DMS153 (cell line): ENCODE results near the gene GALNT17.

ENCODE experiments used
- DNase-seq: peaks from one replicate; lab custom pipeline; 2025; lab: John Stamatoyannopoulos, UW

GALNT17 gene

DNA sequence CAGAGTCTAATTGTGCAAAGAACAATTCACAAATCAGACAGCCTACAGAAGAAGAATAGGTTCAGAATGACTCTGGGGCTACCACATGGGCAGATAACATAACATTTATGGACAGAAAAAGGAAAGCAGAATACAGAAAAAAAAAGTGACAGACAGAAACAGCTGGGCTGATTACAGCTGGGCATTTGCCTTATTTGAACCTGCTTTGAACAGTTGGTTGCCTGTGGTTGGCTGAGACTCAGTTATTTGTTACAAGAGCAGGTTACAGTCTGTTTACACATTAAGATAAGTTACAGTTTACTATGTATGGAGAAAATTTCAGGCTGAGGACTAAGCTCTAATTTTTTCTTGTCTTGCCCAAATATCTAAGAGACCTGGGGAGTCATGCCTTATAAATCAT, 327.2 kb downstream of the GALNT17 start:
- no peak for DNase-seq

DNA sequence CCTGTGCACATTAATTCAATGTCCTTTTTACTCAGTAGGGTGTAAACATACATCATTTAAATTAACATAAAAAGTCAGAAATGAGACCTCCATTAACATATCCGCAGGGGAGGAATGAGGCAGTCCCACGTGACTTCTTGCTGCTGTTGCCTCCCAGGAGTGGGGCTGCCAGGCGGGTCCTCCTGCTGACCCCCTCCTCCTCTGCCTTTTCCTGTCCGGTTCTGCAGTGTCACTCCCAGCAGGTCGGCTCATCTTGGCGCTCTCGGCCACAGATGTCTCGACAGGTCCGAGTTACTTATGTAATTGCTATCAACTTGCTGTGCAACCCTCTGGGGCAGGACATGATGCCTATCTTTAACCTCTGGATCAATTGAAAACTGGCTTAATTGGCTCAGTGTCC, 329.6 kb downstream of the GALNT17 start:
- DNase-seq = no peak

DNA sequence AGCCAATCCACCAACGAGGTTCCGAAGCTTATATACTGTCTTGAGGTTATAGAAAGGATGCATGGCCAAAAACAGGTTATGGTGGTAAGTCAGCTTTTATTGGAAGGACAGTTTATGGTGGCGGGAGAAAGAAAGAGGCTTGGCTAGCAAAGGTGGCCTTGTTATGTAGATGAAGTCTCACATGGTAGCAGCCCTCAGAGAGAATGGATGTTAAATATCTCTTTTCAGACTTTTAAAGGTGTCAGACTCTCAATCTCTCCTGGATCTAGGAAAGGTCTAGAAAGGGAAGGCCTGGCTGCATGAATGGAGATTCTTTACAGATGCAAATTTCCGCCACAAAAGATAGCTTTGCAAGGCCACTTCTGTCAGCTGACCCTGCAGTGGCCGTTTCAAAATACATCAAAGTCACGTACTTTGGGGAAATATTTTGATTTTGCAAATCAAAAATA, 333.8 kb downstream of the GALNT17 start:
- DNase-seq = no peak

DNA sequence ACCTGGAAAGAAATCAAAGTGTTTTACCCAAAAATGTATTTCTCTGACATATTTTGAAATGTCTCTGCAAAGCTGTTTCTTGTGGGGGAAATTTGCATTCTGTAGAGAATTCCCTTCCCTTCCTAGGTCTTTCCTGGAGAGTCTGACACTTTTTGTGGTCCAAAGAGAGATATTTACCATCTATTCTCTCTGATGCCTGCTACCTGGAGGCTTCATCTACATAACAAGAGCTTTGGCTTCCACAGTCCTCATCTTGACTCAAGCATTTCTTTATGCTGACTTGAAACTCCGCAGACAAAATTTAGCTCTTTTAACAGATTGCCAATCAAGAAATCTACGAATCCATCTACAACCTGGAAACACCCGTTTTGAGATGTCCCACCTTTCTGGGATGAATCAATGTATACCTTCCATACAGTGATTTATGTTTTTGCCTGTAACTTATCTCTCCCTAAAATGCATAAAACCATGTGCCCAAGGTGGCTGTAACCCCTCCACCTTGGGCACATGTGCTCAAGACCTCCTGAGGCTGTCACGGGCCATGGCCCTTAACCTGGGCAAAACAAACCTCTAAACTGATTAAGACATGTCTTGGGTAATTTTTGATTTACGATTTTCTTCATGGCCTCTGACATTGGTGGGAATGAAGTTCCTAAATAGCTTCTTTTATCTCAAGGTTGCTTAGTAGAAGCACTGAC, 334.7 kb downstream of the GALNT17 start:
- no peak for DNase-seq

DNA sequence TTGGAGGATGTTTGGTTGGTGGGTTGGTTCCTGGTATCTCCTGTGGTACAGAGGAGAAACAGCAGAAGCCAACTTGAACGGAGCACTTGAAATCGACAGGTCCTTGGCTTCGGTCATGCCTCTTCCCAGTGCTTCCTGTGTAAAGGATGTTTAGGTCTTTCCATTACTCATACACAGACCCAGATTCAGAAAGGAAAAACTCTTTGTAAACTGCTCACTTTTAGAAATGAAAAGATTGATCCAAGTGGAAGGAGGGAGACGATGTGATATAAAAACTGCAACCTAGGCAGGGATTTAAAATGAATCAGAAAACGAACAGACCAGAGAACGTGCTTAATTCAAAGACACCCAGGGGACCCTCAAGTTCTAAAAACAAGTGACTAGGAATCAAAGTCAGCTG, 338.4 kb downstream of the GALNT17 start:
- no peak for DNase-seq

DNA sequence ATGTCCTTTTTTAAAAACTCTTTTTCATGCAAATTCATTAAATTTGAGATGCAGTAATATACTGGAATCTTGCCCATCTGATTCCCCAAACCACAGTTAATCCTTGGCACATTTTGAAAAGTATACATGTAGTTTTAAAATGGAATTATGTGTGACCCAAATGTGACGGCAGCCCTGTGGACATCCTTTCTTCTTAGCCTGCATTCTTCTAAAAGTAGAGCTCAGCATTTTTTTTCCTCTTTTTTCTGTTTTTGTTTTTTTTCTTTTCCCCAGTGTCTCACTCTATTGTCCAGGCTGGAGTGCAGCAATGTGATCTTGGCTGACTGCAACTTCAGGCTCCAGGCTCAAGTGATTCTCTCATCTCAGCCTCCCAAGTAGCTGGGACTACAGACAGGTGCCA, 338.9 kb downstream of the GALNT17 start:
- DNase-seq = no peak

DNA sequence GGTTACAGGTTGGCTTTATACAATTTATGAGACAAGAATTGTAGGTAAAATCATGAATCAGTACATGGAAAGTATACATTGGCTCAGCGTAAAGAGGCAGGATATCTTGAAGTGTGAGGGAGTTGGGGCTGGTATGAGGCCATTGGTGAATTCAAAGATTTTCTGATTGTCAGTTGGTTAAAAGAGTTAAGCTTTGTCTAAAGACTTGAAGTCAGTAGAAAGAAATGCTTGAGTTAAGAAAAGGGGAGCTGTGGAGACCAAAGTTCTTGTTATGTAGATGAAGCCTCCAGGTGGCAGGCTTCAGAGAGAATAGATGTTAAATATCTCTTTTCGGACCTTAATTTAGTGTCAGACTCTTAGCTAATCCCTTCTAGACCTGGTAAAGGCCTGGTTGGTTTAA, 341.0 kb downstream of the GALNT17 start:
- DNase-seq = no peak

DNA sequence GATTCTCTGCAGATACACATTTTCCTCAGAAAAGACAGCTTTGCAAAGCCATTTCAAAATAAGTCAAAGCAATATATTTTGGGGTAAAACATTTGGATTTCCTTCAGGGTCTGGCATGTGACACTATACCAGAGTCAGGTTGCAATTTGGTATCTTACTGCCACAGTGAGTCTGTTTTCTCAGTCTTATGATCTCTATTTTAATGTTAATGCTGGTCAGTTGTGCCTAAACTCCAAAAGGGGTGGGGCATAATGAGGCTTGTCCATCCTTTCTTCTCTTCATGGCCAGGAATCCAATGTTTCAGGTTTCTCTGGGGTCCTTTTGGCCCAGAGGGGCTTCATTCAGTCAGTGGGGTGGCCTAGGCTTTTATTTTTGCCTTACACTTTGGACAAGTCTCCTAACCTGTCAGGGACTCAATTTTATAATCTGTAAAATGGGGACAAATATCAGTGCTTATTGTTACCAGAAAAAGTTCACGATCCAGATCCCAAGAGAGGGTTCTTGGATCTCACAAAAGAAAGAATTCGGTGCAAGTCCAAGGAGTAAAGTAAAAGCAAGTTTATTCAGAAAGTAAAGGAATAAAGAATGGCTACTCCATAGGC, 341.5 kb downstream of the GALNT17 start:
- no peak for DNase-seq

DNA sequence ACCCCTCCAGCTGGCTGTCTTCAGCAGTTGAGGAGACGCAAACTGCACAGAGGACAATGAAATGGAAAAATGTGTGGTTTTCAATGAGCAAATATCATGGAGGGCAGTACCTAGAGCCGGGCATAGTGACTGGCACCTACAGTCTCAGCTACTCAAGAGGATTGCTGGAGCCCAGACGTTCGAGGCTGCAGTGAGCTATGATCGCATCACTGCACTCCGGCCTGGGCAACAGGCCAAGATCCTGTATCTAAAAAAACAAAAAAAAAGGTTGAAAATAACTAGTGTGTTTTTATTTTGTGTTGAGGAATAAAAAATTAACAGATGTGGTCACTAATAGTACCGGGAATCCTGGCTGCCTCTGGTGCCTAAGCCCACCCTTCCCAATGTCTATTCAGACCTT, 345.5 kb downstream of the GALNT17 start:
- no peak for DNase-seq

DNA sequence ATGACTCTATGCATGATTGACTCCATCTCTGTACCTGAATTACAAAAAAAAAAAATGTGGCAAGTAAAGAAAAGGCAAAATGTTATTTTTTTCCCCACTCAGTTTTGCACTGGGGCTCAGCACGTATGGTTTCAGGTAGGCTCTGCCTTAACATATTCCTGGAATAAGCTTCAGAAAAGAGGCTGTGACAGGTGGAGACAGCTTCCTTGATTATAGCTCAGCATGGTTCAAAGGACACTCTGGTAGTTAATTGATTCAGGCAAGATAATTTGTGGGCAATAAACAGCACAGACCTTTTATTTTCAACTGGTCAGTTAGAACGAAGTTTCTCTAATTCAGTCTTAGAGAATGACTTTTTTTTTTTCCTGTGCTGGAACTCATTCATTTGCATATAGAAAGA, 347.3 kb downstream of the GALNT17 start:
- no peak for DNase-seq

DNA sequence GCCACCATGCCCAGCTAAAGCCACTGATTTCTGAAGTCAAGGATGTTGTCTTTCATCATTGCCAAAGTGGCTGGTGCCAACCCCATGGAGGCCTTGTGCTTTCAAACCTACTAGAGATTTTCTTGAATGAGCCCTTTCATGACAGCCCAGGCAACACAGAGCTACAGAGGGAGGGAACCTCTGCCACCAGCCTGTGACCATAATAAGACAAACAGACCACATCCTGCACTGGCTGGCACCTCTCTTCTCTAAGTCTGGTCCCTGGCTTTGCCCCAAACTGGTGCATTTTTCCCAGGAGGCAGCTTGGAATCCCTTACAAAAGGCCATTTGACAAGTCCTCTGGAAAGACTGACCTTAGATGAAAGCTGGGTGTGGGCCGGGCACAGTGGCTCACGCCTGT, 348.8 kb downstream of the GALNT17 start:
- DNase-seq = no peak

DNA sequence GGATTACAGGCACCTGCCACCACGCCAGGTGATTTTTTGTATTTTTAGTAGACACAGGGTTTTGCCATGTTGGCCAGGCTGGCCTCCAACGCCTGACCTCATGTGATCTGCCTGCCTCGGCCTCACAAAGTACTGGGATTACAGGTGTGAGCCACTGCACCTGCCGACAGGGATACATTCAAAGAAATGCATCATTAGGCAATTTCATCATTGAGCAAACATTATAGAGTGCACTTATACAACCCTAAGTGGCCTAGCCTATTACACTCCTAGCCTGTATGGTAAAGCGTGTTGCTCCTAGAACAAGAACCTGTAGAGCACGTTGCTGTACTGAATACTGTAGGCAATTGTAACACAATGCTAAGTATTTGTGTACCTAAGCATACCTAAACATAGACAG, 350.3 kb downstream of the GALNT17 start:
- DNase-seq = peak; percentile 97

DNA sequence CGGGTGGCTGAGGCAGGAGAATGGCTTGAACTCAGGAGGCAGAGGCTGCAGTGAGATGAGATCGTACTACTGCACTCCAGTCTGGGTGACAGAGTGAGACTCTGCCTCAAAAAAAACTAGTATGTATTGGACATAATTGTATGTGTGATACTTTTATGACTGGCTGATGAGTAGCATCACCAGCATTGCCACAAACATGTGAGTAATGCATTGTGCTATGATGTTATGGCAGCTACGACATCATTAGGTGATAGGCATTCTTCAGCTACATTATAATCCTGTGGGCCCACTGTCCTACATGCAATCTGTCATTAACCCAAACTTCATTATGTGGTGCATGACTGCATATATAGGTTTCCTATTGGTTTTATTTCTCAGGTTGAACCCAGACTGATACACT, 352.4 kb downstream of the GALNT17 start:
- DNase-seq = no peak

DNA sequence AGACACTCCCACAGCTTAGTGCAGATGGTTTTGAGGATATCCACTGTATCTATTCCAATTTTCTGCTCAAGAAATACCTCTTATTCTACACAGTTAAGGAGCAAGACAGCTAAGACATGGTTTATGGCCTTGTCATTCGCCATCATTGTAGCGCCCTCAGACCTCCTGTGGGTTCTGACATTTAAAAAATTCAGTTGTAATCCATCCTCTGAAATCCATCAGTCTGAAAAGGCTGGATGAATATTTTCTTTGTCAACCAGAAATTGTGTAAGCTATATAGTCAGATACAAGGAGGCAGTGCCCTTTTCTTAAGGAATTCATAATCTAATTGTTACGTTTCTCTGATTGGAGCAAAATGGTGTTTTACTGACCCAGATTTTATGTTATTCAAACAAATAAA, 353.6 kb downstream of the GALNT17 start:
- no peak for DNase-seq

DNA sequence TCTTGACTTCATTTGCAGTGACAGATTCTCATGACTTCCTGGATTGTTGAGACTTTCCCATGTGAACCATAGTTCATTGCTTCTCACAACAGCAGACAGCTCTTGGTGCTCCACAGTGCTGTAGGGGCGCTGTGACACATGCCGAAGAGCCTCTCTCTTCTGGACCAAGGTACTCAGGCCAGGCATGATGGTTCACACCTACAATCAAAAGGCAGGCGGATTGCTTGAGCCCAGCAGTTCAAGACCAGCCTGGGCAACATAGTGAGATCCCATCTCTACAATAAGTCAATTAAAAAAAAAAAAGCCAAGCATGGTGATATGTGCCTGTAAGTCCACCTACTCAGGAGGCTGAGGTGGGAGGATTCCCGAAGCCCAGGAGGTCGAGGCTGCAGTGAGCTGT, 354.5 kb downstream of the GALNT17 start:
- DNase-seq = no peak

DNA sequence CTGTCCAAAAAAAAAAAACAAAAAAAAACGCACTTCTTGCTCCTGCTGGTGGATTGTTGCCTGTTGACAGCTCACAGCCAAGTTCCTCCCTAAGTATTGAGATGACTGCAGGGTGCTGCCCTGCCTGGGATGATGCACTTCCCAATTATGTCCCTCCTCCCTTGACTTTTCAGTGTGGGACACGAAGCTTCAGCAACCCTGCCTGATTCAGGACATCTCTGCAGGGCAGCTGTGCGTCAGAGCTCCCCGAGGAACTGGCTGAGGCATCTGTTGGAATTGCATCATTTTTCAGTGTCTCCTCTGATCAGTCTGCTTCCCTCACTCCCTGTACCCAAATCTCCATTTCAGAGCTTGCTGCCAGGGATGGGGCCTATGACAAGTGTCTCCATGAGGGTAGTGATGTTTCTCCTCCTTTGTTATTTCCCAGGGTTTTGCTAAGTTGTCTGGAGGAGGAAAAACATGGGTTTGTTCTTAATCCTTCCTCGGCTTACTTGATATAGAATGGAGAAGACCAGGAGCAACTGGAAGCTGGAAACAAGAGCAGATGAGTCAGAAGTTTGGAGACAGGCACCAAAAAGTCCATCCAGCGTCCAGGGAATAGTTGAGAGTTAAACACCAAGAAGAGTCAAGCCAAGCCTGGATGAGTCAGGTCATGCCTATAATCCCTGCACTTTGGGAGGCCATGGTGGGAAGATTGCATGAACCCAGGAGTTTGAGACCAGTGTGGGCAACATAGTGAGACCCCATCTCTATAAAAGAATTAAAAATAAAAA, 355.1 kb downstream of the GALNT17 start:
- no peak for DNase-seq

DNA sequence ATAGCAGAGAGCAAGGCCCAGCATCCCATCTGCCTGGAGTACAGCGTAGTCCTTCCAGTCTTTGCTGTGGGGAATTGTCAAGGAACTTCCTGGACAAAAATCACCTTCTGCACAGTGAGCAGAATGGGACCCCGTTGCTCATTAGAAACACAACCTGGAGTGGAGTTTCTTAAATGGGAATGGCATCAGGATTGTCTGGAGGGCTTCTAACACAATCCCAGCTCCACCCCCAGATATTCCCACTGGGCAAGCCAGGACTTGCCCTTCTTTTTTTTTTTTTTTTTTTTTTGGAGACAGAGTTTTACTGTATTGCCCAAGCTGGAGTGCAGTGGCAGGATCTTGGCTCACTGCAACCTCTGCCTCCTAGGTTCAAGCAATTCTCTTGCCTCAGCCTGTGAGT, 356.4 kb downstream of the GALNT17 start:
- no peak for DNase-seq

DNA sequence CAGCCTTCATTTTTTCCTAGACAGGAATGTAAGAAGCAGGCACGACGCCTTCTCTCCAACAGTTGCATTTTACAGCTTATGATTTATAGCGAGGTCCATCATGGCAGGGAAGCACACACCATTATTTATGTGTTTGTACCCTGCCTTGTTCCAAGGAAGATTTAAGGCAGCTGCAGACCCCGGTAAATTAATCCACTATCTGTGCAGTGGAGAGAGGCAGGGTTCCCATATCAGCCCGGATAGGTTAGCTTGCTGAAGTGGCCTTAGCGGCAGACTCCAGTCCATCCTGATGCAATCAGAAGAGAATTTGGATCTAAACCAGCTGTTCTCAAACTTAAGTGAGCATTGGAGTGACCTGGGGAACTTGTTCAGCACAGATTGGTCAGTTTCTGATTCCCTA, 359.4 kb downstream of the GALNT17 start:
- no peak for DNase-seq

DNA sequence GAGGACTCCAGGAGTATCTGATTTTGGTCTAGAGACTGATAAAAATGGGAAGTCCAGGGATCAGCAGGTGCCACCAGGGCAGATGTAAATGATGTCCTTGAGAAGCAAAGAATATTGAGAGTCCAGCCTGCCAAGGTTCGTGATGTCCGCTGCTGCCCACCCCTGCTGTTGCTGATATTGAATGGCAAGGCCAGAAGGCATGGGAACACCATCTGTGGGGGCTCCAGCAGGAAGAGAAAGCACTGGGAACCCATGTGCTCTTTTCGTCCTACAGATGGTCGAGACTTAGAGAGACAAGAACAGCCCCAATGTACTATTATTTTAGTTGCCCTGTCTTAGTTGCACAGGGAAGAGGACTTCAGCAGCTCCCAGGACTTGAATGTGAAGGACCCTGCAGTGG, 363.9 kb downstream of the GALNT17 start:
- no peak for DNase-seq

DNA sequence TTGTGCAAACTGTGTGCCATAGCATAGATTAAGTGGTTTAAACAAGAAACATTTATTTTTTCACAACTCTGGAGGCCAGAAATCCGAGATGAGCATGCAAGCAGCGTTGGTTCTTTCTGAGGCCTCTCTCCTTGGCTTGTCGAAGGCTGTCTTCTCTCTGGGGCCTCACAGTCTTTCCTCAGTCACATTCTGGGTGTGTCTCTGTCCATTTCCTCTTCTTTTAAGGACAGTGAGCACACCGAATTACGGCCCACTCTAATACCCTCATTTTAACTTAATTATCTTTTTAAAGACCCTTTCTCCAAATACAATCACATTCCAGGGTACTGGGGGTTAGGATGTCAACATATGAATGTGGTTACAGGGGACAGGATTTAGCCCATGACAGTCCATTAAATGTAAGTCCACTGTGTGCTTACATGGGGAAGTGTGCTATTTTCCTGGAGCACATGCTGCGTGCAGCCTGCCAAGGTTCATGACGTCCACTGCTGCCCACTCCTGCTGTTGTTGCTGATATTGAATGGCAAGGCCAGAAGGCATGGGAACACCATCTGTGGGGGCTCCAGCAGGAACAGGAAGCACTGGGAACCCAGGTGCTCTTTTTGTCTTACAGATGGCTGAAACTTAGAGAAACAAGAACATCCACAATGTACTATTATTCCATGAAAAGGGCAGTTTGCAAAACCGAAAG, 365.5 kb downstream of the GALNT17 start:
- DNase-seq = no peak

DNA sequence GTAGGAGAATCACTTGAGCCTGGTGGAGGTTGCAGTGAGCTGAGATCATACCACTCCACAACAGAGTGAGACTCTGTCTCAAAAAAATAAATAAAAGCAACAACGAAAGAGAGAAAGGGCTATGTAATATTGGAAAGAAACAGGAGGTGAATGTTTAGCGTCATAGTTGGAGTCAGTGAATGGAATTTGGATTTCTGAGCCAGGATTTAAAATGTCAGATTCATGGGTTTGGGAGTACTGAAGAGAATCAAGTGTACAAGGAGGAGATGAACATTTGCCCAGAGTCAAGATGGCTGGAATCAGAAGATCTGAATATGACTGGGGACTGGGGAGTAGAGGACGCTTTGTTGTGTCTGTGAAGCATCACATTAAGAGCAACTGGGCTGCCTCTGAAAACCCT, 366.4 kb downstream of the GALNT17 start:
- DNase-seq = no peak

DNA sequence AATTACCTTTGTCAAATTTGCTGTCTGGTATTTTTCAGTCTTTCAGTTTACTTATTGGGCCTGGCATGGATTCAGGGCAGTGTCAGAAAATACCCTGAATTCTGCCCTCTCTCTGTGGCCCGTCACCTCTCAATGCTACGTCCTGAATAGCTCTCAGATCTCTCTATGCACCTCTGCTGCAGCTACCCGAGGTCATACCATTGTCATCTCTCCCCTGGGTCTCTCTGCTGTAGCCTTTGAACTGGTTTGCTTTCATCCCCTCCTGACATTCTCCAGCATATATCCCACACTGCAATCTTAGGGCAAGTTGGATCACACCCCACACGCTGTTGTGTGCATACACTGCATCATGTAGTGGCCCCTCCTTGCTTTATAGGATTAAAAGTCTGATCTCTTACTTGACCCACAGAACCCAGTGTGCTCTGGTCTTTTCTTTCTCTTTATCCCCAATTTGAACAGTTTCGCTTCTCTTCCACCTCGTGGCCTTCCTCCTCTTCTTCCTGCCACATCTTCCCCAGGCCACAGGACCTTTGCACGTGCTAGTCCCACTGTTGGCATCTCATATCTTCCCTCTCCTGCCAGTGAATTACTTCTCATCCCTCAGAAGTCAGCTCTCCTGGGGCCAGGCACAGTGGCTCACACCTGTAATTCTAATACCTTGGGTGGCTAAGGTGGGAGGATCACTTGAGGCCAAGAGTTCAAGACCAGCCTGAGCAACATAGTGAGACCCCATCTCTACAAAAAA, 372.9 kb downstream of the GALNT17 start:
- no peak for DNase-seq
